GM12864 (cell line): Measurements from ENCODE around the gene ANO3.

Experiments
- DNase-seq: peaks from one replicate; pipeline ENCODE4 v3.0.0-alpha.2; 2011; ENCODE audit warnings: low read depth
- H3K4me3 ChIP-seq: 2 replicates; pipeline ENCODE4 v1.5.1; 2011; ENCODE audit warnings: mild to moderate bottlenecking, low read depth, low read length, control low read depth
- CTCF ChIP-seq: IDR thresholded peaks from 2 replicates; pipeline ENCODE4 v1.5.1; 2011; ENCODE audit warnings: low read depth, mild to moderate bottlenecking, moderate library complexity, low read length, control low read depth, inconsistent platforms; ENCODE audit errors: missing control alignments

Gene ANO3

GRCh38 chr11:26465274-26465673 is 133.3 kb downstream of the ANO3 start:
- H3K4me3 ChIP-seq: no peak overlapping the region
- no peak for TF ChIP-seq CTCF
- no peak for DNase-seq

DNA sequence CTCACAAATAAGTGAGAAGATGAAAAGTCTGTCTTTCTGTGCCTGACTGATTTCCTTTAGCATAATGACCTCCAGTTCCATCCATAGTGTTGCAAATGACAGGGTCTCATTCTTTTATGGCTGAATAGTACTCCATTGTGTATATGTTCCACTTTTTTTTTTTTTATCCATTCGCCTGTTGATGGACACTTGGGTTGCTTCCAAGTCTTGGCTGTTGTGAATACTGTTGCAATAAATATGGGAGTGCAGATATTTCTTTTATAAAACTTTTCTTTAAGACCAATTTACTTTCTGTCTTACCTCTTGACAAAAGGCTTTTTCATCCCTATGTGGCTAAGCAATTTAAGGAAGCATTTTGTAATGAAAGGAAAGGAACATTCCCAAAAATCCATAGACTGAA is 135.6 kb downstream of the ANO3 start:
- no peak for DNase-seq
- H3K4me3 ChIP-seq: no peak overlapping the region
- no peak for TF ChIP-seq CTCF

DNA sequence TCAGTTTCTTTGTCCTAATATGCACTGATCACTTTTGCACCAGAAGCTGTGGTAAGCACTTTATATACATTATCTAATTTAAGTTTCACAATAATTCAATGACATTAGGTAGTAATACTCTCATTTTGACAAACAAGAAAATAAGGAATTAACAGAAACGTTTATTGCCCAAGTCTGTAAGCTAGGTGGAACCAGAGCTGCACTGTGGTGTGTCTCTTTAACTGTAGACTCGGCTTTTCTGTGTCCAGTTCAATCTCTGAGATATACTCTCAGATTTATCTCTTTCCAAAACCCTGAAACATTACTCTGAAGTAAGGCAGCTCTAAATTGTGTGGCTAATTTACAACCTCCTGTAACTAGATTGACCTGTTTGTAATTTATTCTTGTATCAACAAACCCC is 139.1 kb downstream of the ANO3 start:
- H3K4me3 ChIP-seq: no peak overlapping the region
- TF ChIP-seq CTCF: no peak
- DNase-seq: no peak

DNA sequence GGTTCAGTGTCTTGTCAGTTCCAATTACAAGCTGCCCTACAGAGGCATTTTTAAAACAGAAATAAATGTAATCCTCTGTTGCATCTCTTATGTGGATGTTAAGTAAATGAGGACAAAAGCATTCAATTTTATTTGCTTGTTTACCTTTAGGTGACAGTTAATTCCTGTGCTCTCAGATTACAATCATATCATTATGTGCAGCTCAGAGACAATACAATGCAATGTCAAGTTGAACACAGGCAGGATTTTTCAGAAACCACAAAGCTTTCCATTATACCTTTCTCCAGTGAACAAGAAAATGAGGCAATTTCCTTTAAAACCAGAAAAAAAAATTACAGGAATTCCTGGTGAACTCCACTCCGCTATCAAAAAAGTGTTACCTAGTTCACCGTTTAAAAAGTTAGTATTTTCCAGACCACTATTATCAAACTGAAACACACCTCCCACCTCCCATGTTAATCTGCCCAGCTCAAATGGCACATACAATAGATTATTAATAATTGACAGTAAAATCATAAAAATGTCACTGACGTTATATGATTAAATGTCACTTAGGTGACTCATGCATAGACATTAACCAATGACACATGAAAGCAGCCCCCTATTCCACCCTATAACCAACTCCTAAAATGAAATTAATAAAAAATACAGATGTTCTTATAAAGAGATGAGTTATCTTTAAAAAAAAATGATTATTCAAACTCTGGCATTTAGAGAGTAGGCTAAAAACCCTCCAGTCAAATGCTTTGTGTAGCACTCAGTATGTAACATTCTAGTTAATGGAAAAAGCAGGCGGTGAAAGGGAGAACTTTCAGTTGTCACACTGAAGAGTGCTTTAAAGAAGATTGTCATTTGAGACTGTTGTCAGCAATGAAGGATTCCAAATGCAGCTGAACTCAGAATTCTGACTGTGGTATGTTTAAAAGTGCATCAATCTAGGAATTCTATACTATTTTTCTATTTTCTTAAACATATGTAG is 141.6 kb downstream of the ANO3 start:
- DNase-seq: no peak
- H3K4me3 ChIP-seq: no peak overlapping the region
- no peak for TF ChIP-seq CTCF

GRCh38 chr11:26474401-26474800 is 142.5 kb downstream of the ANO3 start:
- no peak for TF ChIP-seq CTCF
- H3K4me3 ChIP-seq: no peak overlapping the region
- no peak for DNase-seq

DNA sequence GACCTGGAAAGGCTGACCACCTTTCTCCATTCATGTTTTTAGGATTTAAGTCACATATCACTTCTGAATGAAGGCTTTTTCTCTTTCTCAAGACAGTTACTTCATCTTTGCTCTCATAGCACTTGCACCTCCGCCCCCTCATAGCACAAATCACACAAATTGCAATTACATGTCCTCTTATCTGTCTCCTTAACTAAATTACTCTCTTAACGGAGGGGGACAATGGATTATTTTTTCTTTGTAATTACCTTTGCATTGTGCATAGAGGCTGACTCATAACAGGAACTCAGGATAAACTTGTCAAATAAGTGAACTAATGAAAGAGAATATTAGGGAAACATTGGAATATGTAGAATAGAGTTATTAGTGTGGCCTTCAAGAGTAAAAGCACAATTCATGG is 145.5 kb downstream of the ANO3 start:
- no peak overlapping the region for H3K4me3 ChIP-seq
- DNase-seq: no peak

More for the DNA sequence above, 145.5 kb downstream of the ANO3 start:
- TF ChIP-seq CTCF: no peak
